ENCODE measurements around the gene FADS3.

DNA sequence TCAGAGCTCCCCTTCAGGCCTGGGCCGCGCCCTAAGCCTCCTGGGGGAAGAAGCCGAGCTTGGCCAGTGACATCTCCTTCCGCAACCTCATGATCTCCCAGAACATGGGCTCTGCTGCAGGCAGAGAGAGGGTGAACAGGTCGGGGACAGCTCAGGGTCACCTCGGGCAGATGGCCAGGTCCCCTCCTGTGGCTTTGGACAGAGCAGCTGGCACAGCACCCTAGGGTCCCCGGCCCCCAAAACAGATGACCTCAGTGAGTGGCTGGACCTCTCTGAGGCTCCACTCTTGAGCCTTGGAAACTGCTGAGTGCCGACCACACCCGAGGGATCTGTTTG is 6.9 kb upstream of the FADS3 start:
- TF ChIP-seq, protein P1, sequence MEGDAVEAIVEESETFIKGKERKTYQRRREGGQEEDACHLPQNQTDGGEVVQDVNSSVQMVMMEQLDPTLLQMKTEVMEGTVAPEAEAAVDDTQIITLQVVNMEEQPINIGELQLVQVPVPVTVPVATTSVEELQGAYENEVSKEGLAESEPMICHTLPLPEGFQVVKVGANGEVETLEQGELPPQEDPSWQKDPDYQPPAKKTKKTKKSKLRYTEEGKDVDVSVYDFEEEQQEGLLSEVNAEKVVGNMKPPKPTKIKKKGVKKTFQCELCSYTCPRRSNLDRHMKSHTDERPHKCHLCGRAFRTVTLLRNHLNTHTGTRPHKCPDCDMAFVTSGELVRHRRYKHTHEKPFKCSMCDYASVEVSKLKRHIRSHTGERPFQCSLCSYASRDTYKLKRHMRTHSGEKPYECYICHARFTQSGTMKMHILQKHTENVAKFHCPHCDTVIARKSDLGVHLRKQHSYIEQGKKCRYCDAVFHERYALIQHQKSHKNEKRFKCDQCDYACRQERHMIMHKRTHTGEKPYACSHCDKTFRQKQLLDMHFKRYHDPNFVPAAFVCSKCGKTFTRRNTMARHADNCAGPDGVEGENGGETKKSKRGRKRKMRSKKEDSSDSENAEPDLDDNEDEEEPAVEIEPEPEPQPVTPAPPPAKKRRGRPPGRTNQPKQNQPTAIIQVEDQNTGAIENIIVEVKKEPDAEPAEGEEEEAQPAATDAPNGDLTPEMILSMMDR (IDR thresholded peaks at IDR 0.05; ENCODE audit: low read length): no peak
- TF ChIP-seq EZH2 (IDR thresholded peaks at IDR 0.05; ENCODE audit: borderline replicate concordance, low read length): no peak
